K562 (cell line): Measurements from ENCODE around the gene KIF5A. TPM values are rescaled to one million over a fixed set of nuclear protein-coding genes. Genes with fewer than 3 reads are reported as not detected.
A peak's percentile ranks its signal among the peaks of the same experiment; 100 is the strongest.

Source experiments
- ARHGAP35 ChIP-seq: fragments of 450-650 bp; IDR thresholded peaks from 2 replicates; pipeline ENCODE4 v1.6.1; 2018; ENCODE audit not compliant: partially characterized antibody
- ARNT ChIP-seq, 2 experiments: fragments of 450-650 bp; IDR thresholded peaks; 2 replicates each; pipeline ENCODE4 v1.6.1; 2016; ENCODE audit warnings: mild to moderate bottlenecking in 1 of 2
- CEBPG ChIP-seq, 3 experiments: fragments of 200-800 bp in 1 of 3; sonication (Bioruptor generic) in 1 of 3; sonication (generic) in 1 of 3; formaldehyde crosslinking in 1 of 3; IDR thresholded peaks in 2 of 3; conservative IDR thresholded peaks in 1 of 3; 2 replicates each; pipeline versions ENCODE4 v1.6.1 to v1.8.0; 2016 to 2022; ENCODE audit warnings: missing compliant biosample characterization in 2 of 3, missing genetic modification characterization in 2 of 3, mild to moderate bottlenecking in 1 of 3, missing genetic modification reagents in 1 of 3
- CREBBP ChIP-seq: IDR thresholded peaks from one replicate; pipeline ENCODE4 v1.6.1; 2012; ENCODE audit warnings: low read depth, mild to moderate bottlenecking, control low read depth, inconsistent platforms, low read length
- ELF1 ChIP-seq: fragments of 200-800 bp; sonication (Bioruptor generic); IDR thresholded peaks from 2 replicates; pipeline ENCODE4 v1.6.1; 2016; ENCODE audit warnings: missing genetic modification characterization, missing compliant biosample characterization
- ETV5 ChIP-seq: sonication (generic); formaldehyde crosslinking; IDR thresholded peaks from 2 replicates; pipeline ENCODE4 v1.4.0; 2020; ENCODE audit warnings: low read depth, mild to moderate bottlenecking, missing genetic modification reagents
- FOXA3 ChIP-seq, 2 experiments: fragments of 450-650 bp in 1 of 2; sonication (generic) in 1 of 2; formaldehyde crosslinking; IDR thresholded peaks in 1 of 2; conservative IDR thresholded peaks in 1 of 2; 2 replicates each; pipeline versions ENCODE4 v1.4.0 to v1.8.0; 2020 to 2022; ENCODE audit warnings: mild to moderate bottlenecking in 2 of 2, missing genetic modification reagents in 1 of 2
- JUN ChIP-seq, 2 experiments: sonication (generic) in 1 of 2; formaldehyde crosslinking in 1 of 2; IDR thresholded peaks; 2 replicates each; pipeline versions ENCODE4 v1.6.1 to v1.8.0; 2012 to 2022; ENCODE audit warnings: borderline replicate concordance in 2 of 2, mild to moderate bottlenecking in 2 of 2, improper control_type of control experiment in 1 of 2, low read depth in 1 of 2, low read length in 1 of 2, missing genetic modification reagents in 1 of 2
- JUND ChIP-seq, 2 experiments: IDR thresholded peaks; 2 replicates in 1 of 2; 3 replicates in 1 of 2; pipeline ENCODE4 v1.6.1; 2011; ENCODE audit warnings: borderline replicate concordance in 2 of 2, low read depth in 2 of 2, low read length in 2 of 2, improper control_type of control experiment in 1 of 2, missing biosample characterization in 1 of 2, missing genetic modification characterization in 1 of 2, missing genetic modification reagents in 1 of 2
- KDM2B ChIP-seq: fragments of 250-450 bp; sonication (Bioruptor Pico); IDR thresholded peaks from 2 replicates; pipeline ENCODE4 v1.8.0; 2021; ENCODE audit warnings: mild to moderate bottlenecking, moderate library complexity
- KHSRP ChIP-seq: fragments of 450-650 bp; IDR thresholded peaks from 2 replicates; pipeline ENCODE4 v1.6.1; 2017
- NCOR1 ChIP-seq: fragments of 450-650 bp; IDR thresholded peaks from 2 replicates; pipeline ENCODE4 v1.6.1; 2016; ENCODE audit warnings: mild to moderate bottlenecking, moderate library complexity
- PPARD ChIP-seq: fragments of 250-450 bp; sonication (Bioruptor Pico); IDR thresholded peaks from 2 replicates; pipeline ENCODE4 v1.8.0; 2022; ENCODE audit warnings: inconsistent platforms, mild to moderate bottlenecking, moderate library complexity
- RBM15 ChIP-seq: fragments of 200-400 bp; formaldehyde crosslinking; IDR thresholded peaks from 2 replicates; pipeline ENCODE4 v1.6.1; 2018; ENCODE audit warnings: mild to moderate bottlenecking, low read length, moderate library complexity; ENCODE audit not compliant: insufficient read depth
- SPI1 ChIP-seq: IDR thresholded peaks from 2 replicates; pipeline ENCODE4 v1.6.1; 2011; ENCODE audit warnings: low read depth, low read length, control low read depth, borderline replicate concordance
- STAT5A ChIP-seq: IDR thresholded peaks from 2 replicates; pipeline ENCODE4 v1.6.1; 2012; ENCODE audit warnings: low read length, inconsistent platforms, borderline replicate concordance
- TCFL5 ChIP-seq: fragments of 250-450 bp; sonication (Bioruptor Pico); conservative IDR thresholded peaks from 2 replicates; pipeline ENCODE4 v1.6.1; 2021; ENCODE audit warnings: mild to moderate bottlenecking, moderate library complexity, matching md5 sums
- TEAD4 ChIP-seq, 2 experiments: sonication (generic) in 1 of 2; formaldehyde crosslinking in 1 of 2; IDR thresholded peaks; 2 replicates each; pipeline versions ENCODE4 v1.6.1 to v1.8.0; 2012 to 2022; ENCODE audit warnings: borderline replicate concordance in 1 of 2, inconsistent platforms in 1 of 2, low read length in 1 of 2, mild to moderate bottlenecking in 1 of 2, missing genetic modification reagents in 1 of 2
- ZNF184 ChIP-seq: sonication (generic); formaldehyde crosslinking; IDR thresholded peaks from 2 replicates; pipeline ENCODE4 v1.5.0; 2020; ENCODE audit warnings: missing genetic modification reagents
- ZNF518B ChIP-seq: fragments of 250-450 bp; sonication (Bioruptor Pico); IDR thresholded peaks from 2 replicates; pipeline ENCODE4 v1.5.0; 2021; ENCODE audit warnings: mild to moderate bottlenecking, moderate library complexity
- polyA plus RNA-seq, 8 experiments: library from polyadenylated mRNA; depleted of rRNA in 4 of 8; stranded (reverse) in 5 of 8; unstranded in 3 of 8; fragments of >200 nt; fragmentation: Nextera tagmentation in 2 of 8; fragmentation: Illumina TruSeq in 1 of 8; extraction: Ambion mirVana in 2 of 8; extraction: Trizol in 1 of 8; gene quantifications; 2 replicates each; pipeline versions ENCODE4 v1.2.1 to v1.2.3, GENCODE V29; 2011 to 2014; ENCODE audit warnings: inconsistent platforms in 1 of 8, missing spikeins in 1 of 8
- total RNA-seq, 7 experiments: library from RNA; depleted of rRNA in 6 of 7; stranded (reverse); fragments of >200 nt in 6 of 7; fragmentation: Illumina TruSeq in 2 of 7; extraction: Trizol in 2 of 7; gene quantifications; 2 replicates each; pipeline versions ENCODE4 v1.2.1 to v1.2.3, GENCODE V29; 2011 to 2021; ENCODE audit warnings: low replicate concordance in 1 of 7
- TF ChIP-seq, protein P1 (sequence below): fragments of 250-450 bp; sonication (Bioruptor Pico); IDR thresholded peaks from 2 replicates; pipeline ENCODE4 v1.5.0; 2021

The KIF5A gene
- total and polyA plus RNA-seq, 9 of the 15 experiments (the other 6 are each of a cell fraction or from before 2014, with no cell fraction given), result 3.4 to 17.7 (median 8.0) TPM

- TF ChIP-seq KHSRP (peak; percentile 36; the same call in 1 of the 2 replicates), FOXA3 (CRISPR knock-in tag; conservative IDR thresholded peaks at IDR 0.05 in 1 of 2, IDR thresholded peaks at IDR 0.05 in 1 of 2) (0 out of 4 replicates have a peak, but pooled peaks of 1 of the 2 experiments have one; percentile 23), ZNF184 (CRISPR knock-in tag) (no peak), RBM15 (no peak), ARHGAP35 (peak; percentile 63), CREBBP (no peak), ZNF518B (peak; percentile 19; the same call in 1 of the 2 replicates), TCFL5 (CRISPR knock-in tag) (0 out of 2 replicates have a peak, but pooled peaks have one; percentile 18), CEBPG (CRISPR knock-in tag; IDR thresholded peaks at IDR 0.05) (no peak), CEBPG (tag; conservative IDR thresholded peaks at IDR 0.05 in 1 of 2, IDR thresholded peaks at IDR 0.05 in 1 of 2) (peak in 1 of 2 experiments; percentile 14; a peak in 1 of 4 replicates), PPARD (no peak), JUN (IDR thresholded peaks at IDR 0.05; ENCODE audit: borderline replicate concordance, low read depth, low read length) (no peak), JUN (CRISPR knock-in tag; IDR thresholded peaks at IDR 0.05; ENCODE audit: borderline replicate concordance) (no peak), ARNT (IDR thresholded peaks at IDR 0.05) (0 out of 4 replicates have a peak, but pooled peaks of 1 of the 2 experiments have one; percentile 39), SPI1 (peak; percentile 80; the same call in 1 of the 2 replicates), NCOR1 (no peak; the same call in 1 of the 2 replicates), JUND (IDR thresholded peaks at IDR 0.05; ENCODE audit: borderline replicate concordance, low read depth, low read length) (no peak), JUND (tag; IDR thresholded peaks at IDR 0.05; ENCODE audit: borderline replicate concordance, low read depth, low read length) (no peak), ETV5 (CRISPR knock-in tag) (no peak), KDM2B (CRISPR knock-in tag) (no peak), STAT5A (0 out of 2 replicates have a peak, but pooled peaks have one; percentile 9), ELF1 (tag) (no peak), TEAD4 (IDR thresholded peaks at IDR 0.05; ENCODE audit: low read length) (peak; percentile 33), TEAD4 (CRISPR knock-in tag; IDR thresholded peaks at IDR 0.05; ENCODE audit: borderline replicate concordance) (no peak)
- TF ChIP-seq, protein P1, sequence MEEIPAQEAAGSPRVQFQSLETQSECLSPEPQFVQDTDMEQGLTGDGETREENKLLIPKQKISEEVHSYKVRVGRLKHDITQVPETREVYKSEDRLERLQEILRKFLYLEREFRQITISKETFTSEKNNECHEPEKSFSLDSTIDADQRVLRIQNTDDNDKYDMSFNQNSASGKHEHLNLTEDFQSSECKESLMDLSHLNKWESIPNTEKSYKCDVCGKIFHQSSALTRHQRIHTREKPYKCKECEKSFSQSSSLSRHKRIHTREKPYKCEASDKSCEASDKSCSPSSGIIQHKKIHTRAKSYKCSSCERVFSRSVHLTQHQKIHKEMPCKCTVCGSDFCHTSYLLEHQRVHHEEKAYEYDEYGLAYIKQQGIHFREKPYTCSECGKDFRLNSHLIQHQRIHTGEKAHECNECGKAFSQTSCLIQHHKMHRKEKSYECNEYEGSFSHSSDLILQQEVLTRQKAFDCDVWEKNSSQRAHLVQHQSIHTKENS (CRISPR knock-in tag), result peak; percentile 89
Observed at GRCh38 chr12:57515934-57516541, 33.8 kb upstream of the KIF5A start (continued).
